Gastroesophageal sphincter (tissue), 4 donors: ENCODE results near the gene RTN4R. TPM values are rescaled to one million over a fixed set of nuclear protein-coding genes. Genes with fewer than 3 reads are reported as not detected.

Source experiments
- ATAC-seq: fragments of 150-250 bp; one replicate; pipeline ENCODE4 v1.9.1; 2016; ENCODE audit warnings: mild to moderate bottlenecking, moderate library complexity
- H3K27ac ChIP-seq, 4 donors: fragments of 200-600 bp; sonication (generic) in 3 of 4; 1 replicate in 3 of 4; 2 replicates in 1 of 4; pipeline ENCODE4 v1.5.1; 2016 to 2019
- H3K27me3 ChIP-seq: fragments of 200-600 bp; sonication (generic); one replicate; pipeline ENCODE4 v1.5.1; 2019
- H3K36me3 ChIP-seq, 2 donors: fragments of 200-600 bp; sonication (generic); one replicate each; pipeline ENCODE4 v1.5.1; 2019; ENCODE audit warnings: control low read depth in 1 of 2
- H3K4me1 ChIP-seq, 3 donors: fragments of 200-600 bp; sonication (generic); 1 replicate in 2 of 3; 2 replicates in 1 of 3; pipeline ENCODE4 v1.5.1; 2016 to 2019; ENCODE audit warnings: control low read depth in 2 of 3
- H3K4me3 ChIP-seq, 2 donors: fragments of 200-600 bp; sonication (generic); one replicate each; pipeline ENCODE4 v1.5.1; 2019; ENCODE audit warnings: mild to moderate bottlenecking in 1 of 2, moderate library complexity in 1 of 2
- H3K9me3 ChIP-seq, 3 donors: fragments of 200-600 bp; sonication (generic); one replicate each; pipeline ENCODE4 v1.5.1; 2017 to 2019; ENCODE audit warnings: control low read depth in 2 of 3
- CTCF ChIP-seq, 4 experiments: fragments of 200-600 bp in 2 of 4; fragments of 450-650 bp in 2 of 4; sonication (generic) in 1 of 4; IDR thresholded peaks; one replicate each; pipeline ENCODE4 v1.5.1; 2017 to 2019; ENCODE audit warnings: antibody characterized with exemption in 4 of 4, mild to moderate bottlenecking in 2 of 4, moderate library complexity in 2 of 4
- EP300 ChIP-seq: sonication (generic); formaldehyde crosslinking; IDR thresholded peaks from one replicate; pipeline ENCODE4 v1.6.1; 2017; ENCODE audit warnings: antibody characterized with exemption, mild to moderate bottlenecking
- POLR2A ChIP-seq, 2 donors: fragments of 450-650 bp; IDR thresholded peaks; one replicate each; pipeline ENCODE4 v1.6.1; 2017; ENCODE audit warnings: antibody characterized with exemption in 2 of 2, mild to moderate bottlenecking in 2 of 2, moderate library complexity in 1 of 2
- POLR2AphosphoS5 ChIP-seq: sonication (generic); formaldehyde crosslinking; IDR thresholded peaks from one replicate; pipeline ENCODE4 v1.6.1; 2017; ENCODE audit warnings: antibody characterized with exemption
- WGBS, 2 donors: methylation state at CpG; one replicate each; pipeline ENCODE4 v1.1.5; 2018; ENCODE audit warnings: low coverage in 1 of 2; 5-methylcytosine and 5-hydroxymethylcytosine counted together
- total RNA-seq, 4 donors: library from RNA; depleted of rRNA; stranded (reverse); fragments of >200 nt; gene quantifications; one replicate each; pipeline ENCODE4 v1.1.0, GENCODE V29; 2016

The RTN4R gene
- total RNA-seq, 4 donors from 2014 or later: 1.3 to 2.4 TPM; not detected in 2

GRCh38 chr22:20240900-20241299 lies 27.2 kb downstream of the RTN4R start:
- H3K36me3 ChIP-seq: no peaks in the 10 kb centered on the region
- no peak overlapping the region for H3K4me3 ChIP-seq
- H3K9me3 ChIP-seq: no peaks in the 10 kb centered on the region
- WGBS, 2 donors: 100% methylated on average over 2 of the region's 8 CpGs; no CpG with 5 or more reads in 1 of the 2 donors
- ATAC-seq: no peak
- H3K4me1 ChIP-seq: peaks cover 0 to 48% (median 24%) of the 10 kb centered on the region in 3 donors
- no peak overlapping the region for H3K27ac ChIP-seq
- H3K27me3 ChIP-seq: peaks cover 9% of the 10 kb centered on the region
- TF ChIP-seq EP300 (no peak), POLR2A (IDR thresholded peaks at IDR 0.05) (no peak), POLR2AphosphoS5 (no peak), CTCF (IDR thresholded peaks at IDR 0.05) (no peak)

GRCh38 chr22:20240447-20240764 lies 27.7 kb downstream of the RTN4R start:
- no peak for TF ChIP-seq EP300
- no peak for TF ChIP-seq POLR2AphosphoS5
- TF ChIP-seq POLR2A (IDR thresholded peaks at IDR 0.05): no peak
- no peak for TF ChIP-seq CTCF (IDR thresholded peaks at IDR 0.05)
- Histone ChIP-seq H3K4me1 (peaks cover 0 to 48% (median 24%) of the 10 kb centered on the region in 3 donors), H3K4me3 (no peak overlapping the region), H3K36me3 (no peaks in the 10 kb centered on the region), H3K27me3 (peaks cover 9% of the 10 kb centered on the region), H3K9me3 (no peaks in the 10 kb centered on the region), H3K27ac (peak overlapping the region in 1 of 4 donors; percentile 63)
- ATAC-seq: no peak
- 30% methylated on average over 6 of the region's 14 CpGs; no CpG with 5 or more reads in 1 of the 2 donors for WGBS, 2 donors

- no peaks in the 10 kb centered on the region for H3K36me3 ChIP-seq
- 70% methylated on average over 2 of the region's 9 CpGs; no CpG with 5 or more reads in 1 of the 2 donors for WGBS, 2 donors
- no peak for ATAC-seq
- TF ChIP-seq POLR2A (IDR thresholded peaks at IDR 0.05) (no peak), POLR2AphosphoS5 (no peak), EP300 (no peak), CTCF (IDR thresholded peaks at IDR 0.05) (no peak)
- peaks cover 9% of the 10 kb centered on the region for H3K27me3 ChIP-seq
- H3K4me3 ChIP-seq: no peak overlapping the region
- H3K4me1 ChIP-seq: peaks cover 0 to 48% (median 24%) of the 10 kb centered on the region in 3 donors
- no peaks in the 10 kb centered on the region for H3K9me3 ChIP-seq
- H3K27ac ChIP-seq: peak overlapping the region in 1 of 4 donors; percentile 63
Measured at GRCh38 chr22:20239676-20240446, 28.3 kb downstream of the RTN4R start.

- ATAC-seq: no peak
- Histone ChIP-seq H3K4me1 (peaks cover 0 to 48% (median 24%) of the 10 kb centered on the region in 3 donors), H3K36me3 (no peaks in the 10 kb centered on the region), H3K4me3 (peak overlapping the region in 1 of 2 donors; percentile 12), H3K27ac (peak overlapping the region in 2 of 4 donors; percentile 44 to 63), H3K9me3 (no peaks in the 10 kb centered on the region), H3K27me3 (peaks cover 9% of the 10 kb centered on the region)
- TF ChIP-seq EP300 (no peak), CTCF (IDR thresholded peaks at IDR 0.05) (no peak), POLR2A (IDR thresholded peaks at IDR 0.05) (no peak), POLR2AphosphoS5 (no peak)
- WGBS, 2 donors: no CpG with 5 or more reads among the region's 35 CpGs
Measured at GRCh38 chr22:20238901-20239675, 29.0 kb downstream of the RTN4R start.
